HEK293 (cell line): ENCODE results near the gene SPIB.

ENCODE experiments used
- EGR2 ChIP-seq: fragments of 450-650 bp; formaldehyde crosslinking; IDR thresholded peaks from 2 replicates; pipeline ENCODE4 v1.5.1; 2016; ENCODE audit warnings: low read depth, missing biosample characterization, missing genetic modification characterization
- GLI2 ChIP-seq: fragments of 450-650 bp; formaldehyde crosslinking; IDR thresholded peaks from 2 replicates; pipeline ENCODE4; 2017; ENCODE audit warnings: missing biosample characterization, missing genetic modification characterization, low read depth, borderline replicate concordance
- HIC1 ChIP-seq: fragments of 450-650 bp; formaldehyde crosslinking; IDR thresholded peaks from 2 replicates; pipeline ENCODE4 v1.5.1; 2016; ENCODE audit warnings: missing biosample characterization, missing genetic modification characterization
- KLF9 ChIP-seq: fragments of 450-650 bp; formaldehyde crosslinking; IDR thresholded peaks from 2 replicates; pipeline ENCODE4 v1.5.1; 2016; ENCODE audit warnings: missing biosample characterization, missing genetic modification characterization, low read depth
- ZFP37 ChIP-seq: fragments of 450-650 bp; formaldehyde crosslinking; IDR thresholded peaks from 2 replicates; pipeline ENCODE4 v1.5.1; 2016; ENCODE audit warnings: missing biosample characterization, missing genetic modification characterization
- ZNF121 ChIP-seq: fragments of 450-650 bp; formaldehyde crosslinking; IDR thresholded peaks from 2 replicates; pipeline ENCODE4 v1.5.1; 2016; ENCODE audit warnings: missing biosample characterization, missing genetic modification characterization
- ZNF184 ChIP-seq: fragments of 450-650 bp; IDR thresholded peaks from 2 replicates; pipeline ENCODE4 v1.5.1; 2018; ENCODE audit warnings: missing biosample characterization, mild to moderate bottlenecking, missing genetic modification characterization
- ZNF404 ChIP-seq: fragments of 450-650 bp; formaldehyde crosslinking; IDR thresholded peaks from 2 replicates; pipeline ENCODE4 v1.5.1; 2017; ENCODE audit warnings: missing biosample characterization, missing genetic modification characterization
- ZNF433 ChIP-seq: fragments of 450-650 bp; formaldehyde crosslinking; IDR thresholded peaks from 2 replicates; pipeline ENCODE4 v1.5.1; 2016; ENCODE audit warnings: missing biosample characterization, missing genetic modification characterization, low read depth
- ZNF521 ChIP-seq: fragments of 450-650 bp; formaldehyde crosslinking; IDR thresholded peaks from 2 replicates; pipeline ENCODE4 v1.5.1; 2017; ENCODE audit warnings: missing biosample characterization, mild to moderate bottlenecking, missing genetic modification characterization
- ZNF558 ChIP-seq: fragments of 450-650 bp; formaldehyde crosslinking; IDR thresholded peaks from 2 replicates; pipeline ENCODE4 v1.5.1; 2016; ENCODE audit warnings: missing biosample characterization, missing genetic modification characterization
- ZNF585B ChIP-seq: fragments of 450-650 bp; formaldehyde crosslinking; IDR thresholded peaks from 2 replicates; pipeline ENCODE4 v1.5.1; 2016; ENCODE audit warnings: missing biosample characterization, missing genetic modification characterization
- ZNF624 ChIP-seq: fragments of 450-650 bp; formaldehyde crosslinking; IDR thresholded peaks from 2 replicates; pipeline ENCODE4 v1.5.1; 2017; ENCODE audit warnings: missing biosample characterization, missing genetic modification characterization
- ZNF639 ChIP-seq: fragments of 450-650 bp; formaldehyde crosslinking; IDR thresholded peaks from 2 replicates; pipeline ENCODE4 v1.5.1; 2016; ENCODE audit warnings: missing biosample characterization, missing genetic modification characterization
- ZNF670 ChIP-seq: fragments of 450-650 bp; formaldehyde crosslinking; IDR thresholded peaks from 2 replicates; pipeline ENCODE4 v1.5.1; 2016; ENCODE audit warnings: missing biosample characterization, missing genetic modification characterization, low read depth
- ZNF777 ChIP-seq: fragments of 450-650 bp; formaldehyde crosslinking; IDR thresholded peaks from 2 replicates; pipeline ENCODE4 v1.5.1; 2017; ENCODE audit warnings: missing biosample characterization, missing genetic modification characterization, borderline replicate concordance
- ZNF791 ChIP-seq: fragments of 450-650 bp; formaldehyde crosslinking; IDR thresholded peaks from 2 replicates; pipeline ENCODE4 v1.5.1; 2016; ENCODE audit warnings: missing biosample characterization, missing genetic modification characterization
- TF ChIP-seq, protein P1 (sequence below): fragments of 450-650 bp; IDR thresholded peaks from 2 replicates; pipeline ENCODE4 v1.5.1; 2018; ENCODE audit warnings: missing biosample characterization, mild to moderate bottlenecking, missing genetic modification characterization
- TF ChIP-seq, protein P2 (sequence below): IDR thresholded peaks from 2 replicates; pipeline ENCODE4 v1.6.1; 2011; ENCODE audit warnings: mild to moderate bottlenecking, low read depth, low read length, borderline replicate concordance
- TF ChIP-seq, protein P3 (sequence below): fragments of 450-650 bp; formaldehyde crosslinking; IDR thresholded peaks from 2 replicates; pipeline ENCODE4 v1.5.1; 2016; ENCODE audit warnings: missing biosample characterization, missing genetic modification characterization

Gene SPIB

DNA sequence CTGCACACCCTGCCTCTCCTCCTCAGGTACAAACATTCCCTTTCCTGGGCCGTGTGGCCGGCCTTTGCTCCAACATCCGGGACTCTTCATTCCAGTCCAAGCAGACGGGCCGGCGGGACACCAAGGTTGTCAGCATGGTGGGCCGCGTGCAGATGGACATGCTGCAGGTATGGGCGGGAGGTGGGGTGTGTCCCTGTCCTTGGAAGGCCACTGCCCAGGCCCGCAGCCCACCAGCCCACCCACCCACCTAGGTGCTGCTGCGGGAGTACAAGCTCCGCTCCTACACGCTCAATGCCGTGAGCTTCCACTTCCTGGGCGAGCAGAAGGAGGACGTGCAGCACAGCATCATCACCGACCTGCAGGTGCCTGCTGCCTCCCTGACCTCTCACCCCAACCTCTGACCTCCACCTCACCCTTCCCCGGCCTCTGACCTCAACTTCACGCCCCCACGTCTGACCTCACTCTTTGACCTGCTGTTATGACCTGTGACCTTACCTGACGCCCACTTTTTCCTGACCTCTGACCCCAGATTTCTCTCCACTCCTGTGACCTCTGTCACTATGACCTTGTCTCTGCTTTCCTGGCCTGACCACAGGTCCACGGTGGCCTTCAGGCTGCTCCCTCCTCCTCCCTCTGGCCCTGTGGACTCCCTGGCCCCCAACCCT, 12.4 kb upstream of the SPIB start (continued):
- TF ChIP-seq ZNF433 (tag by site-specific recombination): no peak
- TF ChIP-seq, protein P1, sequence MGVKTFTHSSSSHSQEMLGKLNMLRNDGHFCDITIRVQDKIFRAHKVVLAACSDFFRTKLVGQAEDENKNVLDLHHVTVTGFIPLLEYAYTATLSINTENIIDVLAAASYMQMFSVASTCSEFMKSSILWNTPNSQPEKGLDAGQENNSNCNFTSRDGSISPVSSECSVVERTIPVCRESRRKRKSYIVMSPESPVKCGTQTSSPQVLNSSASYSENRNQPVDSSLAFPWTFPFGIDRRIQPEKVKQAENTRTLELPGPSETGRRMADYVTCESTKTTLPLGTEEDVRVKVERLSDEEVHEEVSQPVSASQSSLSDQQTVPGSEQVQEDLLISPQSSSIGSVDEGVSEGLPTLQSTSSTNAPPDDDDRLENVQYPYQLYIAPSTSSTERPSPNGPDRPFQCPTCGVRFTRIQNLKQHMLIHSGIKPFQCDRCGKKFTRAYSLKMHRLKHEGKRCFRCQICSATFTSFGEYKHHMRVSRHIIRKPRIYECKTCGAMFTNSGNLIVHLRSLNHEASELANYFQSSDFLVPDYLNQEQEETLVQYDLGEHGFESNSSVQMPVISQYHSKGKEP (tag by site-specific recombination): no peak
- no peak for TF ChIP-seq KLF9 (tag by site-specific recombination)
- no peak for TF ChIP-seq ZNF558
- TF ChIP-seq, protein P2, sequence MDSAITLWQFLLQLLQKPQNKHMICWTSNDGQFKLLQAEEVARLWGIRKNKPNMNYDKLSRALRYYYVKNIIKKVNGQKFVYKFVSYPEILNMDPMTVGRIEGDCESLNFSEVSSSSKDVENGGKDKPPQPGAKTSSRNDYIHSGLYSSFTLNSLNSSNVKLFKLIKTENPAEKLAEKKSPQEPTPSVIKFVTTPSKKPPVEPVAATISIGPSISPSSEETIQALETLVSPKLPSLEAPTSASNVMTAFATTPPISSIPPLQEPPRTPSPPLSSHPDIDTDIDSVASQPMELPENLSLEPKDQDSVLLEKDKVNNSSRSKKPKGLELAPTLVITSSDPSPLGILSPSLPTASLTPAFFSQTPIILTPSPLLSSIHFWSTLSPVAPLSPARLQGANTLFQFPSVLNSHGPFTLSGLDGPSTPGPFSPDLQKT: no peak
- TF ChIP-seq ZNF184: no peak
- TF ChIP-seq GLI2 (tag by site-specific recombination): no peak
- no peak for TF ChIP-seq ZNF624 (tag by site-specific recombination)
- TF ChIP-seq, protein P3, sequence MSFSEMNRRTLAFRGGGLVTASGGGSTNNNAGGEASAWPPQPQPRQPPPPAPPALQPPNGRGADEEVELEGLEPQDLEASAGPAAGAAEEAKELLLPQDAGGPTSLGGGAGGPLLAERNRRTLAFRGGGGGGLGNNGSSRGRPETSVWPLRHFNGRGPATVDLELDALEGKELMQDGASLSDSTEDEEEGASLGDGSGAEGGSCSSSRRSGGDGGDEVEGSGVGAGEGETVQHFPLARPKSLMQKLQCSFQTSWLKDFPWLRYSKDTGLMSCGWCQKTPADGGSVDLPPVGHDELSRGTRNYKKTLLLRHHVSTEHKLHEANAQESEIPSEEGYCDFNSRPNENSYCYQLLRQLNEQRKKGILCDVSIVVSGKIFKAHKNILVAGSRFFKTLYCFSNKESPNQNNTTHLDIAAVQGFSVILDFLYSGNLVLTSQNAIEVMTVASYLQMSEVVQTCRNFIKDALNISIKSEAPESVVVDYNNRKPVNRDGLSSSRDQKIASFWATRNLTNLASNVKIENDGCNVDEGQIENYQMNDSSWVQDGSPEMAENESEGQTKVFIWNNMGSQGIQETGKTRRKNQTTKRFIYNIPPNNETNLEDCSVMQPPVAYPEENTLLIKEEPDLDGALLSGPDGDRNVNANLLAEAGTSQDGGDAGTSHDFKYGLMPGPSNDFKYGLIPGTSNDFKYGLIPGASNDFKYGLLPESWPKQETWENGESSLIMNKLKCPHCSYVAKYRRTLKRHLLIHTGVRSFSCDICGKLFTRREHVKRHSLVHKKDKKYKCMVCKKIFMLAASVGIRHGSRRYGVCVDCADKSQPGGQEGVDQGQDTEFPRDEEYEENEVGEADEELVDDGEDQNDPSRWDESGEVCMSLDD (tag by site-specific recombination): peak; percentile 56; the same call in 1 of the 2 replicates
- TF ChIP-seq ZNF404 (tag by site-specific recombination): no peak
- no peak for TF ChIP-seq ZNF639
- TF ChIP-seq EGR2 (tag by site-specific recombination): peak; percentile 44; the same call in 1 of the 2 replicates
- TF ChIP-seq ZFP37 (tag by site-specific recombination): no peak
- TF ChIP-seq ZNF777: no peak
- TF ChIP-seq ZNF791 (tag by site-specific recombination): no peak
- no peak for TF ChIP-seq ZNF670 (tag by site-specific recombination)
- TF ChIP-seq HIC1 (tag by site-specific recombination): 0 out of 2 replicates have a peak, but pooled peaks have one; percentile 22
- no peak for TF ChIP-seq ZNF521
- no peak for TF ChIP-seq ZNF585B
- TF ChIP-seq ZNF121 (tag by site-specific recombination): no peak
